ENCODE data around the gene LBHD1.

- TF ChIP-seq, protein P1, sequence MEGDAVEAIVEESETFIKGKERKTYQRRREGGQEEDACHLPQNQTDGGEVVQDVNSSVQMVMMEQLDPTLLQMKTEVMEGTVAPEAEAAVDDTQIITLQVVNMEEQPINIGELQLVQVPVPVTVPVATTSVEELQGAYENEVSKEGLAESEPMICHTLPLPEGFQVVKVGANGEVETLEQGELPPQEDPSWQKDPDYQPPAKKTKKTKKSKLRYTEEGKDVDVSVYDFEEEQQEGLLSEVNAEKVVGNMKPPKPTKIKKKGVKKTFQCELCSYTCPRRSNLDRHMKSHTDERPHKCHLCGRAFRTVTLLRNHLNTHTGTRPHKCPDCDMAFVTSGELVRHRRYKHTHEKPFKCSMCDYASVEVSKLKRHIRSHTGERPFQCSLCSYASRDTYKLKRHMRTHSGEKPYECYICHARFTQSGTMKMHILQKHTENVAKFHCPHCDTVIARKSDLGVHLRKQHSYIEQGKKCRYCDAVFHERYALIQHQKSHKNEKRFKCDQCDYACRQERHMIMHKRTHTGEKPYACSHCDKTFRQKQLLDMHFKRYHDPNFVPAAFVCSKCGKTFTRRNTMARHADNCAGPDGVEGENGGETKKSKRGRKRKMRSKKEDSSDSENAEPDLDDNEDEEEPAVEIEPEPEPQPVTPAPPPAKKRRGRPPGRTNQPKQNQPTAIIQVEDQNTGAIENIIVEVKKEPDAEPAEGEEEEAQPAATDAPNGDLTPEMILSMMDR (IDR thresholded peaks at IDR 0.05; ENCODE audit: insufficient read depth, low read length) = no peak
- TF ChIP-seq POLR2AphosphoS5 (IDR thresholded peaks at IDR 0.05; ENCODE audit: low read depth) (no peak), GABPA (IDR thresholded peaks at IDR 0.05; ENCODE audit: low read depth) (no peak)
Observed at GRCh38 chr11:62613291-62613778, 58.7 kb downstream of the LBHD1 start.
